ENCODE measurements around the gene CAMSAP3.

CAMSAP3 gene

DNA sequence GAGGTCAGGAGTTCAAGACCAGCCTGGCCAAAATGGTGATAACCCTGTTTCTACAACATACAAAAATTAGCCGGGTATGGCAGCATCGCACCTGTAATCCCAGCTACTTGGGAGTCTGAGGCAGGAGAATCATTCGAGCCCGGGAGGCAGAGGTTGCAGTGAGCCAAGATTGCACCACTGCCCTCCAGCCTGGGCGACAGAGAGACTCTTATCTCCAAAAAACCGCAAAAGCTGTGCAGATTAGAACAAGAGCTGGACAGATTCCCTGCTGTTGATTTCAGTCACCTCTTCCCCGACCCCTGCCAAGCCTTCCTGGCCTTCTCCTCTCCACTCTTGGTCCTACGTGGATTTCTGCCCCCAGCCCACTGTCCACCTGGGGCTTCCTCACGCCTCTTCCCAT lies 8.3 kb downstream of the CAMSAP3 start:
- no peaks in the 10 kb centered on the region for H3K9me3 ChIP-seq (ENCODE audit: control insufficient read depth in 2 of 2, low read length in 2 of 2)
- H3K9ac ChIP-seq (ENCODE audit: low read length in 2 of 2) = no peak overlapping the region
- no peak overlapping the region for H3K4me3 ChIP-seq (ENCODE audit: low read length in 2 of 2)
- no peak overlapping the region for H3K27ac ChIP-seq (ENCODE audit: low read length)
- no peaks in the 10 kb centered on the region for H3K4me1 ChIP-seq (ENCODE audit: control insufficient read depth, insufficient read depth, low read length)
- no peaks in the 10 kb centered on the region for H3K36me3 ChIP-seq (ENCODE audit: control insufficient read depth in 2 of 2, insufficient read depth in 2 of 2, low read length in 2 of 2)
- peaks cover 5 to 11% of the 10 kb centered on the region in 2 donors for H3K27me3 ChIP-seq (ENCODE audit: control insufficient read depth in 1 of 2, insufficient read depth in 2 of 2, low read length in 2 of 2)

DNA sequence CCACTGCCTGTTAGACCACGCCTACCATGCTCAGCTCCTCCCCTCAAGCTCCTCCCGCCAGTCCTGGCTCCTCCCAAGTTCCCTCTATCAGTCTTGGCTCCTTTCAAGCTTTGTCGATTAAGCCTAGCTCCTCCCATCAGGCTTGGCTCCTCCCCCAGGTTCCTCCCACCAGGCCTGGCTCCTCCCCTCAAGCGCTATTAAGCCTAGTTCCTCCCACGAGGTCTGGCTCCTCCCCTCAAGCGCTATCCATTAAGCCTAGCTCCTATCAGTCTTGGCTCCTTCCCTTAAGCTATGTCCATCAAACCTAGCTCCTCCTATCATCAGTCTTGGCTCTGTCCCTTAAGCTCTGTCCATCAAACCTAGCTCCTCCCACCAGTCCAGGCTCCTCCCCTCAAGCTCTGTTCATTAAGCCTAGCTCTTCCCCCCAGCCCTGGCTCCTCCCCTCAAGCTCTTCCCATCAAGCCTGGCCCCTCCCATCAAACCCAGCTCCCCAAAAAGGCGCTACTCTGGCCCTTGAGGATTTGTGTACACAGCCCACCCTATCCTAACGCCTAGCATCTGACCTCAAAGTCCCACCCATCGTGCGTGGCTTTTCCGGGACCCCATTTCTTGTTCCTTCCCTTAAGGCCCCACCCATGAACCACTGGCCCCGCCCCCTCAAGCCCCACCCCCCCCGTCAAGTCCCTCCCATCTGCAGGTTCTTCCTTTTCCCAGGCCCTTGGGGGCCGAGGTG lies 10.0 kb downstream of the CAMSAP3 start:
- Histone ChIP-seq H3K4me3 (ENCODE audit: low read length in 2 of 2) (no peak overlapping the region), H3K27ac (ENCODE audit: low read length) (no peak overlapping the region), H3K9ac (ENCODE audit: low read length in 2 of 2) (no peak overlapping the region), H3K4me1 (ENCODE audit: control insufficient read depth, insufficient read depth, low read length) (no peaks in the 10 kb centered on the region), H3K36me3 (ENCODE audit: control insufficient read depth in 2 of 2, insufficient read depth in 2 of 2, low read length in 2 of 2) (no peaks in the 10 kb centered on the region), H3K9me3 (ENCODE audit: control insufficient read depth in 2 of 2, low read length in 2 of 2) (no peaks in the 10 kb centered on the region), H3K27me3 (ENCODE audit: control insufficient read depth in 1 of 2, insufficient read depth in 2 of 2, low read length in 2 of 2) (peaks cover 5 to 11% of the 10 kb centered on the region in 2 donors)

DNA sequence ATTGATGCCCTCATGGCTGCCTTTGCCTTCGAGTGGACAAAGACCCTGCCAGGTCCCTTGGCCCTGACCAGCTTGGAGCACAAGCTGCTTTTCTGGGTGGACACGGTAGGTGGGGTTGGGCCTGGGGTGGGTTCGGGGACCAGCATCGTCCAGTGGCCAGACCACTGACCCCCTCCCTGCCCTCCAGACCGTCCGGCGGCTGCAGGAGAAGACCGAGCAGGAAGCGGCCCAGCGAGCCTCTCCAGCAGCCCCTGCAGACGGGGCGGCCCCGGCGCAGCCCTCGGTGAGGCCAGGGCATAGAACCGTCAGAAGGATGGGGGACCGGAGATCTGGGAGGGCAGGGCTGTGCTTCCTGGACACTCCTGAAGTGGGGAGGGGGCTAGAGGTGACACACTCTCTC lies 10.6 kb downstream of the CAMSAP3 start:
- Histone ChIP-seq H3K4me3 (ENCODE audit: low read length in 2 of 2) (no peak overlapping the region), H3K4me1 (ENCODE audit: control insufficient read depth, insufficient read depth, low read length) (no peaks in the 10 kb centered on the region), H3K9ac (ENCODE audit: low read length in 2 of 2) (no peak overlapping the region), H3K27me3 (ENCODE audit: control insufficient read depth in 1 of 2, insufficient read depth in 2 of 2, low read length in 2 of 2) (peaks cover 5 to 11% of the 10 kb centered on the region in 2 donors), H3K27ac (ENCODE audit: low read length) (no peak overlapping the region), H3K36me3 (ENCODE audit: control insufficient read depth in 2 of 2, insufficient read depth in 2 of 2, low read length in 2 of 2) (no peaks in the 10 kb centered on the region), H3K9me3 (ENCODE audit: control insufficient read depth in 2 of 2, low read length in 2 of 2) (no peaks in the 10 kb centered on the region)

DNA sequence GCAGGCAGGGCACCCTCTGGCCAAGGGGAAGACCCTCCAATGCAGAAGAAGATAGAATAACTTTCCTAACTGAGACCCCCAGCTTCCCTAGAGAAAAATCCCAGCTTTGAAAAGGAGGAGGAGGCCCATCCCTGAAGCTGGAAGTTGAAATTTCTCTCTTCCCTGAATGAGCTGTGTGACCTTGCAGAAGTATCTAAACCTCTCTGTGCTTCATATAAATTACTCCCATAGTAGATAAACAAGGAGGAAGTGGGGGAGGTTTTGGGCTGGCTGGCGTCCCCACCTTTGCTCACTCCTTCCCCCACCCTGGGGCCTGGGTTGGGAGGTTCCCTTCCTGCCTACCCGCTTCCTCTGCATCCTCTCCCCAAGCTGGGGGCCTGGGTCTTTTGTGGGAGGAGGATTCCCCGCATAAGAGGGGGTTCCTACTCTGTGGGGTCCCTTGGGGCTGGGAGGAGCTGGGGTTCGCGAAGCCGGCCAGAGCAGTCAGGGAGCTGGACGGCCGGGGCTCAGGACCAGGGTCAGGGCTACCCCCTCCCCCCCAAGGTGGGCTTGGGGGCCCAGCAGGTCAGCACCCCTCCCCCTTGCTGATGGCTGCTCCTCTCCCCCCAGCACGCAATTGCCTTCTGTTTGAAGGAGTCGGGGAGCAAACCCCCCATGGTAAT lies 11.7 kb downstream of the CAMSAP3 start:
- no peak overlapping the region for H3K9ac ChIP-seq (ENCODE audit: low read length in 2 of 2)
- no peak overlapping the region for H3K27ac ChIP-seq (ENCODE audit: low read length)
- H3K9me3 ChIP-seq (ENCODE audit: control insufficient read depth in 2 of 2, low read length in 2 of 2) = no peaks in the 10 kb centered on the region
- H3K4me1 ChIP-seq (ENCODE audit: control insufficient read depth, insufficient read depth, low read length) = no peaks in the 10 kb centered on the region
- no peaks in the 10 kb centered on the region for H3K36me3 ChIP-seq (ENCODE audit: control insufficient read depth in 2 of 2, insufficient read depth in 2 of 2, low read length in 2 of 2)
- no peak overlapping the region for H3K4me3 ChIP-seq (ENCODE audit: low read length in 2 of 2)
- peaks cover 5 to 8% of the 10 kb centered on the region in 2 donors for H3K27me3 ChIP-seq (ENCODE audit: control insufficient read depth in 1 of 2, insufficient read depth in 2 of 2, low read length in 2 of 2)

DNA sequence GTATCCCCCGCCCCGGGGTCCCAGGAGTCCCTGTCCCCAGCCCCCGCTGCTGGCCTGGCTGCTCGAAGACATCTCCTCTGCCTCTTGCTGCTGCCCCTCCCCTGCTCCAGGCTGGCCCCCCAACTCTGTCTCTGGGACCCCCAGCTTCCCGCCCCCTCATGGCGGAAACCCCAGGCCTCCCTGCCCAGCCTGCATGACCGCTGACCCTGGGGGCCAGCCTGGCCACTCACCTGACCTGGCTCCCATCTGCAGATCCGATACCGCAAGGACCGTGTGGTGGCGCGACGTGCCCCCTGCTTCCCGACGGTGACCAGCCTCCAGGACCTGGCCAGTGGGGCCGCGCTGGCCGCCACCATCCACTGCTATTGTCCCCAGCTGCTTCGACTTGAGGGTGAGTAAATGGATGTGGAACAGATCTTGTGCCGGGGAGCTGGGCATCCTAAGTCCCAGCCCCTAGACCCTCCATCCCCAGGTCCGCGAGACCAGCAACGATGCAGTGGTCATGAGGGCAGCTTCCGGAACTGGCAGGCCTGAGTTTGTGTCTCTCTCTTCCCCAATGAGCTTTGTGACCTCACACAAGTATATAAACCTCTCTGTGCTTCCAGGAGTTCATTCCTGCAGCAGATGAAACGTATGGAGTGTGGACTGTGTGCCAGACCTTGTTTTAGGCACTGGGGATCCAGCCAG lies 12.4 kb downstream of the CAMSAP3 start:
- no peaks in the 10 kb centered on the region for H3K4me1 ChIP-seq (ENCODE audit: control insufficient read depth, insufficient read depth, low read length)
- H3K27me3 ChIP-seq (ENCODE audit: control insufficient read depth in 1 of 2, insufficient read depth in 2 of 2, low read length in 2 of 2) = peaks cover 5 to 8% of the 10 kb centered on the region in 2 donors
- H3K9ac ChIP-seq (ENCODE audit: low read length in 2 of 2) = no peak overlapping the region
- no peak overlapping the region for H3K4me3 ChIP-seq (ENCODE audit: low read length in 2 of 2)
- H3K27ac ChIP-seq (ENCODE audit: low read length) = no peak overlapping the region
- H3K36me3 ChIP-seq (ENCODE audit: control insufficient read depth in 2 of 2, insufficient read depth in 2 of 2, low read length in 2 of 2) = no peaks in the 10 kb centered on the region
- H3K9me3 ChIP-seq (ENCODE audit: control insufficient read depth in 2 of 2, low read length in 2 of 2) = no peaks in the 10 kb centered on the region

DNA sequence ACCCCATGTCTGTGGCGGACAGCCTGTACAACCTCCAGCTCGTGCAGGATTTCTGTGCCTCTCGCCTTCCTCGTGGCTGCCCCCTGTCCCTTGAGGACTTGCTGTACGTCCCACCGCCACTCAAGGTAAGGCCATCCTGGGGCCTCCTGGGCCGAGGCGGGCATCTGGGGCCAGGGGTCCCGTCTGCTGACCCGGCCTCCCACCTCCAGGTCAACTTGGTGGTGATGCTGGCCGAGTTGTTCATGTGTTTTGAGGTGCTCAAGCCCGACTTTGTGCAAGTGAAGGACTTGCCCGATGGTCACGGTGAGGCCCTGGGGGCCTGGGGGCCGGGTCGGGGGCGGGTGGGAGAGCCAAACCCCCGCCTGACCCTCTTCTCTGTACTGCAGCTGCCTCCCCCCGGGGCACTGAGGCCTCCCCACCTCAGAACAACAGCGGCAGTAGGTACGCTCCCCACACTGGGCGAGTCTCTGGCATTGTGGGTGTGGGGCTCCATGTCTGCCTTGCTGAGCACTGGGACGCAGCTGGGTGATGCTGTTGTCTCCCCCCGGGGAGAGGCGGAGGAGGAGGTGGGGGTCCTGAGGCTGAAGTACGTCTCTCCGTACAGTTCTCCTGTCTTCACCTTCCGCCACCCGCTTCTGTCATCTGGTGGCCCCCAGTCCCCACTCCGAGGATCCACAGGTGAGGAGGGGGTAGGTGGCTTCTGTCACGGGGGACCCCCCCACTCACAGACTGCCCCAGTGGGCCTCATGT lies 15.0 kb downstream of the CAMSAP3 start:
- Histone ChIP-seq H3K27ac (ENCODE audit: low read length) (no peak overlapping the region), H3K4me1 (ENCODE audit: control insufficient read depth, insufficient read depth, low read length) (no peaks in the 10 kb centered on the region), H3K4me3 (ENCODE audit: low read length in 2 of 2) (no peak overlapping the region), H3K27me3 (ENCODE audit: control insufficient read depth in 1 of 2, insufficient read depth in 2 of 2, low read length in 2 of 2) (peaks cover 2% of the 10 kb centered on the region in 2 donors), H3K9me3 (ENCODE audit: control insufficient read depth in 2 of 2, low read length in 2 of 2) (no peaks in the 10 kb centered on the region), H3K36me3 (ENCODE audit: control insufficient read depth in 2 of 2, insufficient read depth in 2 of 2, low read length in 2 of 2) (no peaks in the 10 kb centered on the region), H3K9ac (ENCODE audit: low read length in 2 of 2) (no peak overlapping the region)

DNA sequence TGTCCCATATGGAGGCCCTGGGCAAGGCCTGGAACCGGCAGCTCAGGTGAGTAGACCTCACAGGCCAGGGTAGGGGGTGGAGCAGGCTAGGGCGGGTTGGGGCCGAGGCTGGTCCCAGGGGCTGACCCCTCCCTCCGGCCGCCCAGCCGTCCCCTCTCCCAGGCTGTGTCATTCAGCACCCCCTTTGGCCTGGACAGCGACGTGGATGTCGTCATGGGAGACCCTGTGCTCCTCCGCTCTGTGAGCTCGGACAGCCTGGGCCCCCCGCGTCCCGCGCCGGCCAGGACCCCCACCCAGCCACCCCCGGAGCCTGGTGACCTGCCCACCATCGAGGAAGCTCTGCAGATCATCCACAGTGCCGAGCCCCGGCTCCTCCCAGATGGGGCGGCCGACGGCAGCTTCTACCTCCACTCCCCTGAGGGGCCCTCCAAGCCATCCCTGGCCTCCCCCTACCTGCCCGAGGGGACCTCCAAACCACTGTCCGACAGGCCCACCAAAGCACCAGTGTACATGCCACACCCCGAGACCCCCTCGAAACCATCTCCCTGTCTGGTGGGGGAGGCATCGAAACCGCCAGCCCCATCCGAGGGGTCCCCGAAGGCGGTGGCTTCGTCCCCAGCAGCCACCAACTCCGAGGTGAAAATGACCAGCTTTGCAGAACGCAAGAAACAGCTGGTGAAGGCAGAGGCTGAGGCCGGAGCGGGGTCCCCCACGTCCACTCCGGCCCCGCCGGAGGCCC lies 16.0 kb downstream of the CAMSAP3 start:
- no peak overlapping the region for H3K27ac ChIP-seq (ENCODE audit: low read length)
- no peak overlapping the region for H3K9ac ChIP-seq (ENCODE audit: low read length in 2 of 2)
- H3K9me3 ChIP-seq (ENCODE audit: control insufficient read depth in 2 of 2, low read length in 2 of 2) = no peaks in the 10 kb centered on the region
- no peaks in the 10 kb centered on the region for H3K27me3 ChIP-seq (ENCODE audit: control insufficient read depth in 1 of 2, insufficient read depth in 2 of 2, low read length in 2 of 2)
- H3K36me3 ChIP-seq (ENCODE audit: control insufficient read depth in 2 of 2, insufficient read depth in 2 of 2, low read length in 2 of 2) = no peaks in the 10 kb centered on the region
- no peak overlapping the region for H3K4me3 ChIP-seq (ENCODE audit: low read length in 2 of 2)
- H3K4me1 ChIP-seq (ENCODE audit: control insufficient read depth, insufficient read depth, low read length) = no peaks in the 10 kb centered on the region

DNA sequence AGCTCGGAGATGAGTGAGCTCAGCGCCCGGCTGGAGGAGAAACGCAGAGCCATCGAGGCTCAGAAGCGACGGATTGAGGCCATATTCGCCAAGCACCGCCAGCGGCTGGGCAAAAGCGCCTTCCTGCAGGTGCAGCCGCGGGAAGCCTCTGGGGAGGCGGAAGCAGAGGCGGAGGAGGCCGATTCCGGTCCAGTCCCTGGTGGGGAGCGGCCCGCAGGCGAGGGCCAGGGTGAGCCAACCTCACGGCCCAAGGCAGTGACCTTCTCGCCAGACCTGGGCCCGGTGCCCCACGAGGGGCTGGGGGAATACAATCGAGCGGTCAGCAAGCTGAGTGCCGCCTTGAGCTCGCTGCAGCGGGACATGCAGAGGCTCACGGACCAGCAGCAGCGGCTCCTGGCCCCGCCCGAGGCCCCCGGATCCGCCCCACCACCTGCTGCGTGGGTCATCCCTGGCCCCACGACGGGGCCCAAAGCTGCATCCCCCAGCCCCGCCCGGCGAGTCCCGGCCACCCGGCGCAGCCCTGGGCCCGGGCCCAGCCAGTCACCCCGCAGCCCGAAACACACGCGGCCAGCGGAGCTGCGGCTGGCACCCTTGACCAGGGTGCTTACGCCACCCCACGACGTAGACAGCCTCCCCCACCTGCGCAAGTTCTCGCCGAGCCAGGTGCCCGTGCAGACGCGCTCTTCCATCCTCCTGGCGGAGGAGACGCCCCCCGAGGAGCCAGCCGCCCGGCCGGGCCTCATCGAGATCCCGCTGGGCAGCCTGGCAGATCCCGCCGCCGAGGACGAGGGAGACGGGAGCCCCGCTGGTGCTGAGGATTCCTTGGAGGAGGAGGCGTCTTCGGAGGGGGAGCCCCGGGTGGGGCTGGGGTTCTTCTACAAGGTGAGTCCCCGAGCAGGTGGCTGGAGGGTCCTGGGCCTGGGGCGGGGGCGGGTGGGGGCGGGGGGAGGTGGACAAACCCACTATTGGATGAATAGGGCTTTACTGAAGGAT lies 16.9 kb downstream of the CAMSAP3 start:
- Histone ChIP-seq H3K36me3 (ENCODE audit: control insufficient read depth in 2 of 2, insufficient read depth in 2 of 2, low read length in 2 of 2) (no peaks in the 10 kb centered on the region), H3K4me3 (ENCODE audit: low read length in 2 of 2) (no peak overlapping the region), H3K9ac (ENCODE audit: low read length in 2 of 2) (no peak overlapping the region), H3K27ac (ENCODE audit: low read length) (no peak overlapping the region), H3K9me3 (ENCODE audit: control insufficient read depth in 2 of 2, low read length in 2 of 2) (no peaks in the 10 kb centered on the region), H3K27me3 (ENCODE audit: control insufficient read depth in 1 of 2, insufficient read depth in 2 of 2, low read length in 2 of 2) (no peaks in the 10 kb centered on the region), H3K4me1 (ENCODE audit: control insufficient read depth, insufficient read depth, low read length) (no peaks in the 10 kb centered on the region)

DNA sequence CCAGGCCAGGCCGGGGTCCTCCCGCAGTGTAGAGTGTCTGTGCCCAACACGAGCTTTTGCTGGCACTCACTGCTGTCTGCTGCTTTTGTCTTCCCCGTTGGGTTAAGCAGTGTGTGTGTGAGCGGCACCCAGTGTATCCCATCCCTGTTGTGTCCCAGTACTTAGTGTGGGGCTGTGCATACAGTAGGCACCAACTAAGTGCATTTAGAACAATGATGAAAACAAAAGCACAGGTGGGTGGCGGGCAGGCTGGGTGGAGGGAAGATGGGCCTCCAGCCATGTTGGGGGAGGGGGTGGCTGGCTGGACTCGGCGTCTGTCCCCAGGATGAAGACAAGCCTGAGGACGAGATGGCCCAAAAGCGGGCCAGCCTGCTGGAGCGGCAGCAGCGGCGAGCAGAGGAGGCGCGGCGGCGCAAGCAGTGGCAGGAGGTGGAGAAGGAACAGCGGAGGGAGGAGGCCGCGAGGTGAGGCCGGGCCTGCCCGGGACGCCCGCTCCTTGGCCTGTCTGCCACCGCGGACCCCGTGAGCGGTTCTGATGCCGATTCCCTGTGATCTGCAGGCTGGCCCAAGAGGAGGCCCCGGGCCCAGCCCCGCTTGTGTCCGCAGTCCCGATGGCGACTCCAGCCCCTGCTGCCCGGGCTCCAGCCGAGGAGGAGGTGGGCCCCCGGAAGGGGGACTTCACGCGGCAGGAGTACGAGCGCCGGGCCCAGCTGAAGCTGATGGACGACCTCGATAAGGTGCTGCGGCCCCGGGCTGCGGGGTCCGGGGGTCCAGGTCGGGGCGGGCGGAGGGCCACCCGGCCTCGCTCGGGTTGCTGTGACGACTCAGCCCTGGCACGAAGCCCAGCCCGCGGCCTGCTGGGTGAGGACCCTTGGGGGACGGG lies 19.4 kb downstream of the CAMSAP3 start:
- no peaks in the 10 kb centered on the region for H3K9me3 ChIP-seq (ENCODE audit: control insufficient read depth in 2 of 2, low read length in 2 of 2)
- H3K9ac ChIP-seq (ENCODE audit: low read length in 2 of 2) = no peak overlapping the region
- no peak overlapping the region for H3K27ac ChIP-seq (ENCODE audit: low read length)
- no peaks in the 10 kb centered on the region for H3K27me3 ChIP-seq (ENCODE audit: control insufficient read depth in 1 of 2, insufficient read depth in 2 of 2, low read length in 2 of 2)
- peaks cover 3 to 8% of the 10 kb centered on the region in 2 donors for H3K36me3 ChIP-seq (ENCODE audit: control insufficient read depth in 2 of 2, insufficient read depth in 2 of 2, low read length in 2 of 2)
- H3K4me1 ChIP-seq (ENCODE audit: control insufficient read depth, insufficient read depth, low read length) = peaks cover 5% of the 10 kb centered on the region
- H3K4me3 ChIP-seq (ENCODE audit: low read length in 2 of 2) = no peak overlapping the region
